IPS-20b (cell line): Measurements from ENCODE around the gene SF3B1.

Experiments
- H3K27ac ChIP-seq: one replicate; pipeline ENCODE4 v1.5.1; 2013; ENCODE audit warnings: low read length
- H3K27me3 ChIP-seq: 2 replicates; pipeline ENCODE4 v1.6.1; 2013; ENCODE audit warnings: mild to moderate bottlenecking, low read length, inconsistent platforms; ENCODE audit not compliant: insufficient read depth
- H3K36me3 ChIP-seq: 2 replicates; pipeline ENCODE4 v1.6.1; 2013; ENCODE audit warnings: low read depth, mild to moderate bottlenecking, inconsistent platforms, low read length, moderate library complexity; ENCODE audit not compliant: insufficient read depth
- H3K4me1 ChIP-seq: 2 replicates; pipeline ENCODE4 v1.6.1; 2013; ENCODE audit warnings: mild to moderate bottlenecking, control low read depth, inconsistent platforms, low read length, moderate library complexity; ENCODE audit not compliant: insufficient read depth
- H3K4me3 ChIP-seq: 2 replicates; pipeline ENCODE4 v1.5.1; 2013; ENCODE audit warnings: mild to moderate bottlenecking, low read length, inconsistent platforms
- H3K9ac ChIP-seq: 2 replicates; pipeline ENCODE4 v1.6.1; 2013; ENCODE audit warnings: low read depth, mild to moderate bottlenecking, inconsistent platforms, low read length, moderate library complexity
- H3K9me3 ChIP-seq: 2 replicates; pipeline ENCODE4 v1.6.1; 2013; ENCODE audit warnings: mild to moderate bottlenecking, low read depth, low read length, inconsistent platforms; ENCODE audit not compliant: insufficient read depth

Gene SF3B1

DNA sequence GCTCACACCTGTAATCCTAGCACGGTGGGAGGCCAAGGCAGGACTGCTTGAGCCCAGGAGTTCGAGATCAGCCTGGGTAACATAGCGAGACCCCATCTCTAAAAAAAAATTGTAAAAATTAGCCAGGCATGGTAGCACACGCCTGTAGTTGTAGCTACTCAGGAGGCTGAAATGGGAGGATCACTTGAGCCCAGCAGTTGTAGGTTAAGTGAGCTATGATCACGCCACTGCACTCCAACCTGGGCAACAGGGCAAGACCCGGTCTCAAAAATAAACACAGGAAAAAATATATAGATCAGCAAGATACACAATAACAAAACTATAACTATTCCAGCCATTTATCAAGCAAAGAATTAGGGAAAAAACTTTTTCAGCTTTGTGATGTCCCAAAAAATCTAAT is 3.0 kb downstream of the SF3B1 start:
- H3K4me1 ChIP-seq = peaks cover 6% of the 10 kb centered on the region; the same call in 1 of the 2 replicates
- no peak overlapping the region for H3K27ac ChIP-seq
- H3K9me3 ChIP-seq = no peaks in the 10 kb centered on the region
- H3K36me3 ChIP-seq = peaks cover 15% of the 10 kb centered on the region
- H3K9ac ChIP-seq = peak overlapping the region; percentile 20; the same call in 1 of the 2 replicates
- H3K27me3 ChIP-seq = no peaks in the 10 kb centered on the region
- peak overlapping the region; percentile 21; the same call in 1 of the 2 replicates for H3K4me3 ChIP-seq

- Histone ChIP-seq H3K4me1 (peaks cover 2% of the 10 kb centered on the region; the same call in 1 of the 2 replicates), H3K27ac (no peak overlapping the region), H3K27me3 (no peaks in the 10 kb centered on the region), H3K9ac (no peak overlapping the region), H3K9me3 (no peaks in the 10 kb centered on the region), H3K4me3 (no peak overlapping the region), H3K36me3 (peaks cover 27% of the 10 kb centered on the region)
Measured at GRCh38 chr2:197427986-197428385, 6.8 kb downstream of the SF3B1 start.

DNA sequence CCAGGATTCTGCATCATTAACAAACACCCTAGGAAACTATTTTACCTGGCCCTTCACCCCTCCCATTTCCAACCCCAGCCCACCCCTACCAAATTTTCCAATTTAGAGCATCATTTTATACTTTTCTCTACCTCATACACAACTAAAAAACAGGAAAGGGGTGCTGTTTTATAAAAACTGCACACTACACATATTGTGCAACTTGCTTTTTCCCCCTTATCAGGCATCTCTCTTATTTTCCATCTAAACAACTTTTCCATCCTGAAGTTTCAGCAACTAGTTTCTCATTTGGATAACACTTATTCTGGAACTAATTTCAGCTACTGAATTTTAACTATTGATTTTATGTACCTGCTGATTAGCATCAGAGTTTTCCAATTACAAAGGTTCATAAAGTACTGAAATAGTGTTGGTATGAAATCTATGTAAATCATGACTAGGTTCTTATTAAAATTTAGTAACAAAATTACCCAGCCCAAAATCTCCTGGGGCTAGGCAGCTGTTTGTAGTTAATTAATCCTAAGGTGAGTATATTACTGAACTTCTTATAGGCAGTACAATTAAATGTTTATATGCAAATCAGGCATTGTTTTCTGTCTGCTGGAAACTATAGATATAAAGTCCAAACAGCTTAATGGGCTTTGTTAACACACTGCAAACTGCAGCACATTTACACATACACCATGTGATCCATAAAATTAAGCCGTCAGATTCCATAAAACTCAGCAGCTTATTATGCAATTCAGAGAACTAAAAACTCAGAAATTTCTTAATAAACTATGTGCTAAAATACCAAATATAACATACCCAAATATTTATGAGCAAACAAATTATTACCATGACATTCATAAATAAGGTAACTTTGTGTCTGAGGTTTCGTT is 7.9 kb downstream of the SF3B1 start:
- Histone ChIP-seq H3K27me3 (no peaks in the 10 kb centered on the region), H3K4me3 (no peak overlapping the region), H3K9me3 (no peaks in the 10 kb centered on the region), H3K4me1 (no peaks in the 10 kb centered on the region), H3K27ac (no peak overlapping the region), H3K36me3 (peaks cover 36% of the 10 kb centered on the region), H3K9ac (no peak overlapping the region)

- no peak overlapping the region for H3K9ac ChIP-seq
- H3K9me3 ChIP-seq = no peaks in the 10 kb centered on the region
- H3K4me3 ChIP-seq = no peak overlapping the region
- H3K36me3 ChIP-seq = peaks cover 50% of the 10 kb centered on the region
- no peak overlapping the region for H3K27ac ChIP-seq
- H3K4me1 ChIP-seq = no peaks in the 10 kb centered on the region
- no peaks in the 10 kb centered on the region for H3K27me3 ChIP-seq
Measured at GRCh38 chr2:197425550-197425949, 9.3 kb downstream of the SF3B1 start.

- H3K36me3 ChIP-seq = peaks cover 58% of the 10 kb centered on the region
- no peaks in the 10 kb centered on the region for H3K4me1 ChIP-seq
- H3K9ac ChIP-seq = no peak overlapping the region
- no peak overlapping the region for H3K27ac ChIP-seq
- H3K9me3 ChIP-seq = no peaks in the 10 kb centered on the region
- H3K4me3 ChIP-seq = no peak overlapping the region
- H3K27me3 ChIP-seq = no peaks in the 10 kb centered on the region
Measured at GRCh38 chr2:197423307-197423706, 11.5 kb downstream of the SF3B1 start.

- H3K9ac ChIP-seq = no peak overlapping the region
- H3K4me1 ChIP-seq = no peaks in the 10 kb centered on the region
- no peaks in the 10 kb centered on the region for H3K27me3 ChIP-seq
- no peak overlapping the region for H3K4me3 ChIP-seq
- no peaks in the 10 kb centered on the region for H3K9me3 ChIP-seq
- H3K27ac ChIP-seq = no peak overlapping the region
- H3K36me3 ChIP-seq = peaks cover 97% of the 10 kb centered on the region
Measured at GRCh38 chr2:197419438-197419837, 15.4 kb downstream of the SF3B1 start.

- Histone ChIP-seq H3K27me3 (no peaks in the 10 kb centered on the region), H3K27ac (no peak overlapping the region), H3K36me3 (peaks cover 93% of the 10 kb centered on the region), H3K4me3 (no peak overlapping the region), H3K4me1 (no peaks in the 10 kb centered on the region), H3K9me3 (no peaks in the 10 kb centered on the region), H3K9ac (no peak overlapping the region)
Measured at GRCh38 chr2:197416268-197416667, 18.6 kb downstream of the SF3B1 start.

GRCh38 chr2:197414515-197414914 is 20.3 kb downstream of the SF3B1 start:
- Histone ChIP-seq H3K4me3 (no peak overlapping the region), H3K27ac (no peak overlapping the region), H3K9ac (no peak overlapping the region), H3K9me3 (no peaks in the 10 kb centered on the region), H3K27me3 (no peaks in the 10 kb centered on the region), H3K36me3 (peaks cover 93% of the 10 kb centered on the region), H3K4me1 (no peaks in the 10 kb centered on the region)

DNA sequence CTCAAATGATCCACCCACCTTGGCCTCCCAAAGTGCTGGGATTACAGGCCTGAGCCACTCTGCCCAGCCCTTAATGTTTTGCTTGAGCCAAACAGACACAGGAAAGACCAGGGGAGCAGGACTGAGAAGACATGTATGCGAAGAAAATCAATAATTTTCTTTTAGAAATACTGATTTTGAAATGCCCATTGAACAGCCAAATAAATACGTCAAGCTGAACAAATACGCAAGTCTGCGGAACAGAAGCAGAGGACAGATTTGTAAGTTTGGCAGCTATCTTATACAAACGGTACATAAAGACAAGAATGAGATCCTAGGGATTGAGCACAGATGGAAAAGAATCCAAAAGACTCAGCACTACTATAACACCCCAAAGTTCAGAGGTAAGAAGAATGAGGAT is 20.8 kb downstream of the SF3B1 start:
- Histone ChIP-seq H3K4me3 (no peak overlapping the region), H3K9me3 (no peaks in the 10 kb centered on the region), H3K27ac (no peak overlapping the region), H3K36me3 (peaks cover 93% of the 10 kb centered on the region), H3K27me3 (no peaks in the 10 kb centered on the region), H3K9ac (no peak overlapping the region), H3K4me1 (no peaks in the 10 kb centered on the region)

- no peak overlapping the region for H3K27ac ChIP-seq
- H3K9me3 ChIP-seq = no peaks in the 10 kb centered on the region
- no peak overlapping the region for H3K9ac ChIP-seq
- H3K4me1 ChIP-seq = no peaks in the 10 kb centered on the region
- peaks cover 100% of the 10 kb centered on the region for H3K36me3 ChIP-seq
- no peaks in the 10 kb centered on the region for H3K27me3 ChIP-seq
- no peak overlapping the region for H3K4me3 ChIP-seq
Measured at GRCh38 chr2:197405582-197405981, 29.2 kb downstream of the SF3B1 start.

DNA sequence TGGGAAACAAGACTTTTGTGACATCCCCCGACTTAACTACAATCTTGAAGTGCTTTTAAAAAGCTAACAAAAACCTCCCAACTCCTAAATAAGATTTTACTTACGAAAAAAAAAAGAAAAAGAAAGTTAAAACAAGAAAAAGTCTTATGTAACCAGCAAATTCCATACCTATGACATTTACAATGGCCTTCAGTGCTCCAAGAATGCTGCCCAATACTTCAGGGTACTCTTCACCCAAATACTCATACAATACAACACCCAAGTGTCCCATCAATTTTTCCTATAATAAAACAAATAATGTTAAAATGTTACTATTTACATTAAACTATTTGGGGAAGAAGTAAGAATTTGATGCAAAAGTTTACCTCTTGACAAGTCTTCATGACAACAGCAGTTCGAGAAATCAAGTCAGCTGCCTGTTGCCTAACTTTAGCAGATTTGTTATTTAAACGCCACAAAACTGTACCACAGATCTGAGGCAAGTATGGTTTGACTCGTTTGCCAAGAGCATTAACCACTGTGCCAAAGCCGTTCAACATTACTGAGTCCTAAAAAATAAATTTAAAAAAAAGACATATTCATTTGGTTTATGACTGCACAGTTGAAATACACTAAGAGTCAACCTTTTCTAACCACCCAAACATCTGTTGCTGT is 34.8 kb downstream of the SF3B1 start:
- peaks cover 100% of the 10 kb centered on the region for H3K36me3 ChIP-seq
- no peak overlapping the region for H3K9ac ChIP-seq
- H3K4me1 ChIP-seq = no peaks in the 10 kb centered on the region
- H3K27me3 ChIP-seq = no peaks in the 10 kb centered on the region
- no peaks in the 10 kb centered on the region for H3K9me3 ChIP-seq
- no peak overlapping the region for H3K27ac ChIP-seq
- no peak overlapping the region for H3K4me3 ChIP-seq

GRCh38 chr2:197398913-197399312 is 35.9 kb downstream of the SF3B1 start:
- Histone ChIP-seq H3K27me3 (no peaks in the 10 kb centered on the region), H3K9ac (no peak overlapping the region)

More at GRCh38 chr2:197398913-197399312, 35.9 kb downstream of the SF3B1 start:
- Histone ChIP-seq H3K9me3 (no peaks in the 10 kb centered on the region), H3K36me3 (peaks cover 100% of the 10 kb centered on the region), H3K4me3 (no peak overlapping the region), H3K27ac (no peak overlapping the region), H3K4me1 (no peaks in the 10 kb centered on the region)
